GM12874 (cell line): Measurements from ENCODE around the gene CDH4.

Experiments used
- CTCF ChIP-seq: IDR thresholded peaks from 2 replicates; pipeline ENCODE4 v1.5.1; 2011; ENCODE audit warnings: low read depth, mild to moderate bottlenecking, control low read depth, low read length, moderate library complexity; ENCODE audit not compliant: insufficient read depth

Gene CDH4

GRCh38 chr20:61385296-61385695, 133.2 kb downstream of the CDH4 start:
- no peak for TF ChIP-seq CTCF

- TF ChIP-seq CTCF: no peak
Measured at GRCh38 chr20:61385731-61386130, 133.7 kb downstream of the CDH4 start.

GRCh38 chr20:61387204-61387953, 135.3 kb downstream of the CDH4 start:
- no peak for TF ChIP-seq CTCF

GRCh38 chr20:61387954-61388348, 135.9 kb downstream of the CDH4 start:
- TF ChIP-seq CTCF: no peak

DNA sequence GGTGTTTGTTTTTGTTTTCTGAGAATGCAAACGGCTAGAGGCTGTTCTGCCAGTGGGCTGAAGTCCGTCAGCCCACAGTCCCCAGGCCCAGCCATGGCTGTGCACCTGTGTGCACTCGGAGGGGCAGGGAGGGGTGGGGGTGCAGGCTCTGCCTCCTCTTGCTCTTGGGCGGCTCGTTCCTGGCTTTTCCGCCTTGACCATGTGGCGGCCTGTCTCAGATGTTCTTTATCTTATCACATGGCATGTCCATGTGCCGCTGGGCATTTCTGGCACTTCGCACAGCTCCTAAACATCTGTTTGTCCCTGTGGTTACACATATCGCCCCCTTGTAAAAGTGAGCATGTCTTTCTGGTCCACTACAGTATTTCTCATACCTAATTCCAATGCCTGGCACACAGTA, 137.0 kb downstream of the CDH4 start:
- TF ChIP-seq CTCF: no peak

GRCh38 chr20:61391185-61391584, 139.1 kb downstream of the CDH4 start:
- no peak for TF ChIP-seq CTCF

DNA sequence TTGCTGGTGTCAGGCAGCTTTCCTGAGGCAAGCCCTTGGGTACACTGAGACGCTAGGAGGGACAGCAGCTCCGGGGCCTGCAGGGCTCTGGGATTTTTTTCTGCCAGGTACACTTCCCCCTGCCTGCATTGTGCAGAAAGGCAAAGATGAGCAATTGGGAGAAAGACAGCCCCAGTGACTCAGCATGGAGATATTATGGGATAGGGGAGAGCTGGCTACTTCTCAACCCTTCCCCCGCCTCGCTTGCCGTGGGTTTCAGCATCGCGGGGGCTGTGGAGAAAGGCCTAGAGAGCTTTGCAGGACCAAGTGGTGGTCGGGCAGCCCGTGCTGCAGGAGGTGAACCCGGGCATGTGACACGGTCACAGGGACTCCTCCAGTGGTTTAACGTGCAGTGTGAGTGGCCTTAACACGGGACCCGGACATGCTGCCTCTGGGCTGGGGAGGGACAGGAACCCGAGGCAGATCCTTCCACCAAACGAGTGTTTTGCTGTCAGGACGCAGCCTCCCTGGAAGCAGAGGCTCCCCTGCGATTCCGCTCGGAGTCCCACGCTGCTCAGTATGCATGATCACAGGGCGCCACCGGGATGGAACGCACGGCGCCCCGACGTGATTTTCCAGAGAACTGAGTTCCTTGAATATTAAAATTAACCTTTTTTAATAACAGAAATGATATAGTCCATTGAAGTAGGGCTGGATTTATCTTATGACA, 139.9 kb downstream of the CDH4 start:
- TF ChIP-seq CTCF: no peak
